H1 (cell line): Measurements from ENCODE around the gene PDE3A. TPM values are rescaled to one million over a fixed set of nuclear protein-coding genes. Genes with fewer than 3 reads are reported as not detected.

Source experiments
- CTCF ChIA-PET: fragments of 300-600 bp; sonication (Branson Sonifier 250); formaldehyde crosslinking; loops from one replicate; lab custom pipeline; 2021; ENCODE audit not compliant: partially characterized antibody; lab: Charles Lee
- POLR2A ChIA-PET: fragments of 300-600 bp; sonication (Branson Sonifier 250); formaldehyde crosslinking; loops from one replicate; lab custom pipeline; 2021; ENCODE audit warnings: inconsistent platforms; ENCODE audit not compliant: partially characterized antibody; lab: Charles Lee
- DNase-seq, 2 experiments: peaks; one replicate each; pipeline versions ENCODE4 v3.0.0 to v3.0.0-alpha.2; 2010 to 2022; ENCODE audit warnings: low spot score in 2 of 2, low read depth in 1 of 2, mixed read lengths in 1 of 2
- FAIRE-seq: peaks from 2 replicates; lab custom pipeline; 2011; peaks lifted over from hg19 to GRCh38; lab: Jason Lieb, UNC
- H2AFZ ChIP-seq: 2 replicates; pipeline ENCODE4 v1.8.1; 2012; ENCODE audit warnings: low read length, inconsistent platforms
- H2AK5ac ChIP-seq: 2 replicates; pipeline ENCODE4 v1.6.1; 2013; ENCODE audit warnings: low read depth, low read length
- H2BK120ac ChIP-seq: replicated peaks from 2 replicates; pipeline ENCODE3; 2013; ENCODE audit warnings: low read depth, low read length, inconsistent platforms
- H2BK12ac ChIP-seq: 2 replicates; pipeline ENCODE4 v1.6.1; 2013; ENCODE audit warnings: low read depth, low read length
- H2BK15ac ChIP-seq: 2 replicates; pipeline ENCODE4 v1.6.1; 2013; ENCODE audit warnings: low read length
- H2BK20ac ChIP-seq: 2 replicates; pipeline ENCODE4 v1.6.1; 2013; ENCODE audit warnings: low read length
- H2BK5ac ChIP-seq: 2 replicates; pipeline ENCODE4 v1.6.1; 2013; ENCODE audit warnings: low read depth, low read length
- H3K14ac ChIP-seq: 2 replicates; pipeline ENCODE4 v1.6.1; 2013; ENCODE audit warnings: inconsistent platforms; ENCODE audit not compliant: insufficient read length
- H3K18ac ChIP-seq: 2 replicates; pipeline ENCODE4 v1.6.1; 2013; ENCODE audit warnings: low read length; ENCODE audit errors: extremely low read depth
- H3K23ac ChIP-seq: 2 replicates; pipeline ENCODE4 v1.6.1; 2013; ENCODE audit warnings: inconsistent platforms; ENCODE audit not compliant: insufficient read length
- H3K23me2 ChIP-seq: 2 replicates; pipeline ENCODE4 v1.6.1; 2013; ENCODE audit warnings: low read depth, low read length
- H3K27ac ChIP-seq: 2 replicates; pipeline ENCODE4 v1.6.1; 2011; ENCODE audit warnings: low read depth, low read length, inconsistent platforms
- H3K27me3 ChIP-seq, 4 experiments: replicated peaks in 1 of 4; 1 replicate in 1 of 4; 2 replicates in 3 of 4; pipeline versions ENCODE4 v1.6.1 to v1.8.1; 2011 to 2013; ENCODE audit warnings: low read length in 3 of 4, mild to moderate bottlenecking in 3 of 4, inconsistent platforms in 2 of 4, mixed read lengths in 2 of 4, moderate library complexity in 1 of 4; ENCODE audit not compliant: control insufficient read depth in 3 of 4, insufficient read depth in 3 of 4; ENCODE audit errors: extremely low read depth in 1 of 4
- H3K36me3 ChIP-seq, 4 experiments: 2 replicates each; pipeline versions ENCODE4 v1.6.1 to v1.8.1; 2011 to 2013; ENCODE audit warnings: mild to moderate bottlenecking in 4 of 4, low read length in 3 of 4, moderate library complexity in 2 of 4, control low read depth in 1 of 4, inconsistent platforms in 1 of 4; ENCODE audit not compliant: insufficient read depth in 4 of 4, control insufficient read depth in 2 of 4
- H3K4ac ChIP-seq: replicated peaks from 2 replicates; pipeline ENCODE3; 2013; ENCODE audit warnings: low read length, low read depth, mixed read lengths, inconsistent platforms; ENCODE audit not compliant: insufficient read length
- H3K4me1 ChIP-seq, 4 experiments: replicated peaks in 1 of 4; 1 replicate in 1 of 4; 2 replicates in 3 of 4; pipeline versions ENCODE4 v1.6.1 to v1.8.1; 2011 to 2013; ENCODE audit warnings: low read length in 3 of 4, inconsistent platforms in 2 of 4, mixed read lengths in 1 of 4; ENCODE audit not compliant: insufficient read depth in 4 of 4, control insufficient read depth in 3 of 4
- H3K4me2 ChIP-seq, 2 experiments: 2 replicates each; pipeline versions ENCODE4 v1.6.1 to v1.8.1; 2011 to 2013; ENCODE audit warnings: low read depth in 2 of 2, low read length in 2 of 2, control low read depth in 1 of 2, inconsistent platforms in 1 of 2, mild to moderate bottlenecking in 1 of 2; ENCODE audit not compliant: insufficient read depth in 1 of 2
- H3K4me3 ChIP-seq, 4 experiments: fragments of 200-600, 300-600 bp in 1 of 4; sonication (generic), shearing (Covaris generic), sonication (Bioruptor Twin) in 1 of 4; 2 replicates each; pipeline versions ENCODE4 v1.5.1 to v1.8.1; 2011 to 2016; ENCODE audit warnings: low read length in 4 of 4, low read depth in 3 of 4, control low read depth in 2 of 4, inconsistent platforms in 2 of 4, mild to moderate bottlenecking in 2 of 4, mixed read lengths in 1 of 4, moderate library complexity in 1 of 4; ENCODE audit not compliant: insufficient read depth in 2 of 4; ENCODE audit errors: extremely low read depth in 1 of 4
- H3K56ac ChIP-seq: replicated peaks from 2 replicates; pipeline ENCODE3; 2013; ENCODE audit warnings: low read depth, mild to moderate bottlenecking, mixed read lengths, low read length, inconsistent platforms; ENCODE audit not compliant: insufficient read length
- H3K79me1 ChIP-seq: 2 replicates; pipeline ENCODE4 v1.6.1; 2013; ENCODE audit warnings: low read depth, low read length, control low read depth
- H3K79me2 ChIP-seq, 2 experiments: 2 replicates each; pipeline versions ENCODE4 v1.6.1 to v1.8.1; 2012 to 2013; ENCODE audit warnings: low read length in 2 of 2, mild to moderate bottlenecking in 2 of 2, inconsistent platforms in 1 of 2; ENCODE audit not compliant: insufficient read depth in 2 of 2, control insufficient read depth in 1 of 2
- H3K9ac ChIP-seq, 4 experiments: replicated peaks in 1 of 4; 1 replicate in 1 of 4; 2 replicates in 3 of 4; pipeline versions ENCODE4 v1.6.1 to v1.8.1; 2011 to 2013; ENCODE audit warnings: low read depth in 3 of 4, low read length in 3 of 4, control low read depth in 2 of 4, mild to moderate bottlenecking in 2 of 4, moderate library complexity in 2 of 4, inconsistent platforms in 1 of 4; ENCODE audit errors: extremely low read depth in 1 of 4
- H3K9me3 ChIP-seq, 2 experiments: 2 replicates each; pipeline versions ENCODE4 v1.6.1 to v1.8.1; 2012 to 2013; ENCODE audit warnings: mild to moderate bottlenecking in 2 of 2, moderate library complexity in 2 of 2, control low read depth in 1 of 2, inconsistent platforms in 1 of 2, low read depth in 1 of 2, low read length in 1 of 2, mixed read lengths in 1 of 2; ENCODE audit not compliant: insufficient read depth in 2 of 2
- H4K20me1 ChIP-seq, 2 experiments: replicated peaks in 1 of 2; 2 replicates each; pipeline versions ENCODE3 to v1.8.1; 2011 to 2013; ENCODE audit warnings: inconsistent platforms in 2 of 2, low read length in 2 of 2, mild to moderate bottlenecking in 1 of 2; ENCODE audit not compliant: insufficient read depth in 2 of 2, control insufficient read depth in 1 of 2
- H4K5ac ChIP-seq: 2 replicates; pipeline ENCODE4 v1.6.1; 2013; ENCODE audit warnings: low read length, low read depth, mixed read lengths, inconsistent platforms; ENCODE audit not compliant: insufficient read length
- H4K8ac ChIP-seq: 2 replicates; pipeline ENCODE4 v1.8.0; 2013; ENCODE audit warnings: mild to moderate bottlenecking, moderate library complexity, low read length, inconsistent platforms; ENCODE audit not compliant: insufficient read depth; ENCODE audit errors: extremely low read depth
- H4K91ac ChIP-seq: replicated peaks from 2 replicates; pipeline ENCODE3; 2013; ENCODE audit warnings: low read length, mixed read lengths, inconsistent platforms; ENCODE audit not compliant: insufficient read length
- ATF2 ChIP-seq: IDR thresholded peaks from 2 replicates; pipeline ENCODE4 v1.6.1; 2012; ENCODE audit warnings: low read length, inconsistent platforms
- E2F6 ChIP-seq: IDR thresholded peaks from 2 replicates; pipeline ENCODE4 v1.6.1; 2012; ENCODE audit warnings: inconsistent platforms
- EGR1 ChIP-seq: IDR thresholded peaks from 2 replicates; pipeline ENCODE4 v1.6.1; 2011; ENCODE audit warnings: low read depth, low read length, borderline replicate concordance
- GABPA ChIP-seq: IDR thresholded peaks from 2 replicates; pipeline ENCODE4 v1.6.1; 2011; ENCODE audit warnings: mild to moderate bottlenecking, low read length, moderate library complexity, borderline replicate concordance; ENCODE audit not compliant: insufficient read depth
- GTF2F1 ChIP-seq: IDR thresholded peaks from 2 replicates; pipeline ENCODE4 v1.6.1; 2012; ENCODE audit warnings: low read depth, low read length, improper control_type of control experiment, borderline replicate concordance
- HDAC2 ChIP-seq, 2 experiments: fragments of 300-600 bp in 1 of 2; sonication (generic) in 1 of 2; IDR thresholded peaks; 2 replicates each; pipeline ENCODE4 v1.6.1; 2011 to 2012; ENCODE audit warnings: low read depth in 2 of 2, low read length in 2 of 2, mild to moderate bottlenecking in 2 of 2, moderate library complexity in 2 of 2, borderline replicate concordance in 1 of 2, inconsistent platforms in 1 of 2
- KDM1A ChIP-seq: fragments of 200-600, 300-600 bp; sonication (generic); IDR thresholded peaks from 2 replicates; pipeline ENCODE4 v1.7.1; 2016; ENCODE audit warnings: mild to moderate bottlenecking, low read length, borderline replicate concordance
- RAD21 ChIP-seq, 2 experiments: IDR thresholded peaks in 1 of 2; conservative IDR thresholded peaks in 1 of 2; 2 replicates each; pipeline ENCODE4 v1.6.1; 2011; ENCODE audit warnings: low read depth in 2 of 2, low read length in 2 of 2, improper control_type of control experiment in 1 of 2, inconsistent platforms in 1 of 2, mild to moderate bottlenecking in 1 of 2, moderate library complexity in 1 of 2
- TBP ChIP-seq: IDR thresholded peaks from 2 replicates; pipeline ENCODE4 v1.6.1; 2011; ENCODE audit warnings: low read depth, low read length, improper control_type of control experiment
- ZNF274 ChIP-seq: IDR thresholded peaks from 2 replicates; pipeline ENCODE4 v1.7.0; 2012; ENCODE audit warnings: low read length, borderline replicate concordance; ENCODE audit errors: extremely low read depth
- WGBS, 2 experiments: shearing (Covaris generic) in 1 of 2; methylation state at CpG; one replicate each; pipeline versions ENCODE4 v1.1.6 to v1.1.7; 2013 to 2015; ENCODE audit warnings: low lambda C conversion rate in 2 of 2, mixed read lengths in 2 of 2, inconsistent platforms in 1 of 2, low coverage in 1 of 2, missing lambda C conversion rate in 1 of 2; ENCODE audit not compliant: insufficient replicate concordance in 2 of 2, insufficient coverage in 1 of 2, insufficient read length in 1 of 2; ENCODE audit errors: extremely low coverage in 1 of 2, missing lambda C conversion rate in 1 of 2; 5-methylcytosine and 5-hydroxymethylcytosine counted together
- polyA plus RNA-seq, 7 experiments: library from polyadenylated mRNA; depleted of rRNA in 3 of 7; stranded (reverse) in 5 of 7; unstranded in 2 of 7; fragments of >200 nt in 5 of 7; fragments of 200-250 nt in 2 of 7; gene quantifications; 1 replicate in 5 of 7; 2 replicates in 1 of 7; 4 replicates in 1 of 7; pipeline versions ENCODE4 v1.2.1 to v1.2.3, GENCODE V29; 2011 to 2013; ENCODE audit warnings: missing spikeins in 2 of 7, mixed read lengths in 2 of 7
- total RNA-seq: library from RNA; stranded (reverse); fragmentation: NEBNext Ultra II Directional; extraction: Animal tissue kit (Norgen Biotek cat#: 25700); gene quantifications from 2 replicates; pipeline ENCODE4 v1.2.1, GENCODE V29; 2021

The PDE3A gene
- total and polyA plus RNA-seq, 2 of the 8 experiments (the other 6 are each of a cell fraction or from before 2014, with no cell fraction given), result 1.4 to 3.4 TPM

GRCh38 chr12:20695232-20695631 lies 326.9 kb downstream of the PDE3A start, which contains the start of gene SLCO1C1:
SLCO1C1 (plus strand) TSS chr12:20695332; CDS start chr12:20699577, 4,245 bp downstream.
- Histone ChIP-seq H2BK12ac (no peak within 1 kb of the TSS), H3K9ac (no peak within 1 kb of the TSS), H3K4me3 (0 out of 8 replicates have a peak within 1 kb of the TSS, but pooled peaks of 1 of the 4 experiments have one; percentile 4), H3K4me2 (no peak within 1 kb of the TSS), H3K9me3 (no peaks in the 10 kb centered on the region), H2BK120ac (no peak within 1 kb of the TSS), H3K4ac (no peak within 1 kb of the TSS), H4K20me1 (no peaks in the 10 kb centered on the region), H3K27me3 (no peaks in the 10 kb centered on the region), H3K36me3 (no peaks in the 10 kb centered on the region), H2BK15ac (no peak within 1 kb of the TSS), H3K56ac (no peak within 1 kb of the TSS), H4K8ac (no peak within 1 kb of the TSS), H3K27ac (no peak within 1 kb of the TSS), H4K5ac (no peak within 1 kb of the TSS), H3K23ac (no peak within 1 kb of the TSS), H3K79me2 (no peaks in the 10 kb centered on the region), H3K79me1 (no peaks in the 10 kb centered on the region), H2AFZ (peak within 1 kb of the TSS; percentile 82), H4K91ac (no peak within 1 kb of the TSS), H3K14ac (no peak within 1 kb of the TSS), H2BK20ac (no peak within 1 kb of the TSS), H3K23me2 (no peaks in the 10 kb centered on the region), H3K18ac (no peak within 1 kb of the TSS; the same call in 1 of the 2 replicates), H3K4me1 (peaks cover 0 to 4% (median 4%) of the 10 kb centered on the region in 4 experiments; a peak in 4 of 7 replicates), H2AK5ac (no peak within 1 kb of the TSS), H2BK5ac (no peak within 1 kb of the TSS)
- 35% methylated on average over 6 of the region's 6 CpGs; no CpG with 5 or more reads in 1 of the 2 experiments for WGBS, 2 experiments
- CTCF ChIA-PET, result interaction anchor here (2.8 kb wide), 1 partner anchor 21 kb away, joined by 11 read pairs; no protein-coding TSS in a partner anchor
- FAIRE-seq (peak; percentile 65), DNase-seq (peak in 1 of 2 experiments; percentile 54)
- POLR2A ChIA-PET, result no interaction called here
- TF ChIP-seq GTF2F1, result no peak
- TF ChIP-seq E2F6, result no peak
- TF ChIP-seq HDAC2 (IDR thresholded peaks at IDR 0.05; ENCODE audit: borderline replicate concordance in 1 of 2, low read depth in 2 of 2, low read length in 2 of 2), result no peak
- TF ChIP-seq ATF2, result no peak
- no peak for TF ChIP-seq TBP
- TF ChIP-seq EGR1, result no peak
- TF ChIP-seq RAD21 (IDR thresholded peaks at IDR 0.05 in 1 of 2, conservative IDR thresholded peaks at IDR 0.05 in 1 of 2; ENCODE audit: low read depth in 2 of 2, low read length in 2 of 2), result no peak
- no peak for TF ChIP-seq GABPA
- TF ChIP-seq ZNF274, result no peak
- no peak for TF ChIP-seq KDM1A
